Heart right ventricle (tissue), 16 donors: Measurements from ENCODE around the gene DCBLD2. TPM values are rescaled to one million over a fixed set of nuclear protein-coding genes. Genes with fewer than 3 reads are reported as not detected.

Experiments
- ATAC-seq, 8 donors: fragments of 200-7000 bp; cut with Tn5 transposase; one replicate each; pipeline ENCODE4 v1.9.1; 2020; ENCODE audit warnings: mild to moderate bottlenecking in 8 of 8, moderate library complexity in 8 of 8, moderate number of reproducible peaks in 1 of 8
- DNase-seq, 2 donors: peaks; one replicate each; pipeline ENCODE4 v3.0.0-alpha.2; 2020
- H3K27ac ChIP-seq, 10 donors: fragments of 200-600 bp; sonication (generic) in 2 of 10; one replicate each; pipeline versions ENCODE4 v1.5.0 to v1.8.0; 2020 to 2022; ENCODE audit warnings: mild to moderate bottlenecking in 3 of 10
- H3K27me3 ChIP-seq, 7 donors: fragments of 200-600 bp; one replicate each; pipeline ENCODE4 v1.8.0; 2021 to 2022; ENCODE audit warnings: mild to moderate bottlenecking in 2 of 7
- H3K36me3 ChIP-seq, 9 donors: fragments of 200-600 bp; sonication (generic) in 1 of 9; one replicate each; pipeline versions ENCODE4 v1.5.0 to v1.8.0; 2020 to 2022; ENCODE audit warnings: mild to moderate bottlenecking in 2 of 9
- H3K4me1 ChIP-seq, 9 donors: fragments of 200-600 bp; sonication (generic) in 1 of 9; one replicate each; pipeline versions ENCODE4 v1.5.0 to v1.8.0; 2020 to 2022; ENCODE audit warnings: mild to moderate bottlenecking in 4 of 9
- H3K4me3 ChIP-seq, 10 donors: fragments of 200-600 bp; sonication (generic) in 2 of 10; one replicate each; pipeline versions ENCODE4 v1.5.0 to v1.8.0; 2020 to 2022; ENCODE audit warnings: mild to moderate bottlenecking in 7 of 10, moderate library complexity in 2 of 10
- H3K9me3 ChIP-seq, 11 donors: fragments of 200-600 bp in 10 of 11; sonication (generic) in 2 of 11; one replicate each; pipeline versions ENCODE4 v1.5.0 to v1.8.0; 2013 to 2022; ENCODE audit warnings: mild to moderate bottlenecking in 2 of 11, control low read depth in 1 of 11, moderate library complexity in 1 of 11
- WGBS, 2 donors: extraction: QIAGEN DNeasy Blood & Tissue Kit; methylation state at CpG; one replicate each; pipeline ENCODE4 v1.1.7; 2013; ENCODE audit warnings: inconsistent platforms in 1 of 2; 5-methylcytosine and 5-hydroxymethylcytosine counted together
- intact Hi-C, 10 donors: fragments of 100-400 bp; cut with DNase I; formaldehyde crosslinking; loops; one replicate each; pipeline versions ENCODE4 v1.11.1 to v1.14.2; 2022
- polyA plus RNA-seq, 2 donors: library from polyadenylated mRNA; stranded (reverse); fragments of 200-250 nt; gene quantifications; one replicate each; pipeline ENCODE4 v1.2.3, GENCODE V29; 2013
- total RNA-seq, 10 donors: library from RNA; stranded (reverse); fragmentation: NEBNext Ultra II Directional in 3 of 10; extraction: Animal tissue kit (Norgen Biotek cat#: 25700) in 3 of 10; gene quantifications; one replicate each; pipeline versions ENCODE4 v1.2.1 to v1.2.4, GENCODE V29; 2021 to 2023
- TF ChIP-seq, protein P1 (sequence below), 9 donors: fragments of 200-600 bp; sonication (generic) in 2 of 9; IDR thresholded peaks; one replicate each; pipeline versions ENCODE4 v1.5.0 to v1.8.0; 2021 to 2022; ENCODE audit warnings: antibody characterized with exemption in 9 of 9, mild to moderate bottlenecking in 5 of 9, moderate library complexity in 1 of 9
- donor health status: Arrhythmogenic right ventricular cardiomyopathy.
- donor health status: ischemic (EF 13 %, LVEDD 7.1; RV severe dilation, severe dysfunction).
- donor health status: healthy with polysubstance abuse.
- donor health status: DM: no; HTN: yes; CAD: no.
- donor health status: DM: no; HTN: no; CAD: no.
- donor health status: ischemic (EF 25% LVEDD 6.9; RV normal size, moderate dysfunction).
- donor health status: ischemic (EF 25% LVEDD 5.7; RV mildly dilated, moderate dysfunction).
- donor health status: healthy.
- donor health status: DM: yes; HTN: yes; CAD: no.
- donor health status: Ischemic cardiomyopathy.
- donor health status: ischemic (EF 35%, LVEDD 5.7; RV mildly dilated, moderate dysfunction).
- donor health status: nonischemic (EF 11% LVEDD 7.7; RV severe dilation, severe dysfunction).
- donor health status: DM: yes; HTN: yes; CAD: no.
- donor health status: PGD.
- donor health status: ischemic (EF 29% LVEDD 5.4; RV normal size, mild dysfunction).
- donor health status: nonischemic (EF 23%, LVEDD 6.1; RV moderate dilation, normal function).

Gene DCBLD2
- total and polyA plus RNA-seq, 12 donors = 11.9 to 97.4 (median 40.5) TPM

DNA sequence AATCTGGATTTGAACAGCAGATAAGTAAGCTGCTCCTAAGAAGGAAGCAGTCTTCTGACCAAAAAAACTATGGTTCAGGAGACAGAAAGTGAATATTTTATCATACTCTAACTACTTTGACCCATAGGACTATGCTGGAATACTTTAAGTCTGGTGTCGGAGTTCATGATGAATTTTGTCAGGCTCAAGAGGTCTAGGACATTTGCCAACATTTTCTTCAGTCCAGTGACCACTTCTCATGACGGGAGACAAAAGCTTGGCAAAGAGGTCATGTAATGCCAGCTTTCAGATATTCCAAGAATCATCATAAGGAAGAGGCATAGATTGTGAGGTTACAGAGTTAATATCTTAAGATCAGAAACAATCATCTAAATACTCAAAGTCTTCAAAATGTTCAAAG lies 20.5 kb upstream of the DCBLD2 start:
- DNase-seq = peak in 1 of 2 donors; percentile 23
- intact Hi-C loops = no loop called here
- peak in 6 of 8 donors; percentile 65 to 85 (median 74) for ATAC-seq

DNA sequence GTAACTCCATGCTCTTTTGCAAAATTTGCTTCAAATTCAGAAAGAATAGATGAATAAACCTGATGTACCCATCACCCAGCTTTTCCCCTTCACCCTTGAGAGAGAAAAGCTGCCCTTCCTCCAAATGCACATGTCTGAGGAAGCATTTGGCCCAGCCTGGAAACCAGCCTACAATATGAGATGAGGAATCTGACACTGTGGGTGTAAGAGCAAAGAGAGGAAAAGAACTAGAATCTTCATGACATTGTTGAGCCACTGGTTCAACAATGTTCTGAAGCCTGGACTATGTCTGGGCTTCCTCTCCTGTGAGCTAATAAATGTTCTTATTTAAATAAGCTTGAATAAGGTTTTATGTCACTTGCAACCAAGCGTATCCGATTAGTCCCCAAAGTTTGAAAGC lies 18.7 kb upstream of the DCBLD2 start:
- WGBS, 2 donors = 97 to 100% methylated on average over 2 of the region's 2 CpGs

More for the DNA sequence above, 20.5 kb upstream of the DCBLD2 start:
- 43 to 49% methylated on average over 2 of the region's 2 CpGs for WGBS, 2 donors
- peak overlapping the region in 5 of 10 donors; percentile 36 to 77 (median 48) for H3K27ac ChIP-seq
- no peak overlapping the region for H3K4me3 ChIP-seq
- no peaks in the 10 kb centered on the region for H3K27me3 ChIP-seq
- H3K4me1 ChIP-seq = peaks cover 0 to 16% (median 0%) of the 10 kb centered on the region in 9 donors
- TF ChIP-seq, protein P1, sequence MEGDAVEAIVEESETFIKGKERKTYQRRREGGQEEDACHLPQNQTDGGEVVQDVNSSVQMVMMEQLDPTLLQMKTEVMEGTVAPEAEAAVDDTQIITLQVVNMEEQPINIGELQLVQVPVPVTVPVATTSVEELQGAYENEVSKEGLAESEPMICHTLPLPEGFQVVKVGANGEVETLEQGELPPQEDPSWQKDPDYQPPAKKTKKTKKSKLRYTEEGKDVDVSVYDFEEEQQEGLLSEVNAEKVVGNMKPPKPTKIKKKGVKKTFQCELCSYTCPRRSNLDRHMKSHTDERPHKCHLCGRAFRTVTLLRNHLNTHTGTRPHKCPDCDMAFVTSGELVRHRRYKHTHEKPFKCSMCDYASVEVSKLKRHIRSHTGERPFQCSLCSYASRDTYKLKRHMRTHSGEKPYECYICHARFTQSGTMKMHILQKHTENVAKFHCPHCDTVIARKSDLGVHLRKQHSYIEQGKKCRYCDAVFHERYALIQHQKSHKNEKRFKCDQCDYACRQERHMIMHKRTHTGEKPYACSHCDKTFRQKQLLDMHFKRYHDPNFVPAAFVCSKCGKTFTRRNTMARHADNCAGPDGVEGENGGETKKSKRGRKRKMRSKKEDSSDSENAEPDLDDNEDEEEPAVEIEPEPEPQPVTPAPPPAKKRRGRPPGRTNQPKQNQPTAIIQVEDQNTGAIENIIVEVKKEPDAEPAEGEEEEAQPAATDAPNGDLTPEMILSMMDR (IDR thresholded peaks at IDR 0.05) = no peak
- H3K9me3 ChIP-seq = no peaks in the 10 kb centered on the region
- H3K36me3 ChIP-seq = no peaks in the 10 kb centered on the region

DNA sequence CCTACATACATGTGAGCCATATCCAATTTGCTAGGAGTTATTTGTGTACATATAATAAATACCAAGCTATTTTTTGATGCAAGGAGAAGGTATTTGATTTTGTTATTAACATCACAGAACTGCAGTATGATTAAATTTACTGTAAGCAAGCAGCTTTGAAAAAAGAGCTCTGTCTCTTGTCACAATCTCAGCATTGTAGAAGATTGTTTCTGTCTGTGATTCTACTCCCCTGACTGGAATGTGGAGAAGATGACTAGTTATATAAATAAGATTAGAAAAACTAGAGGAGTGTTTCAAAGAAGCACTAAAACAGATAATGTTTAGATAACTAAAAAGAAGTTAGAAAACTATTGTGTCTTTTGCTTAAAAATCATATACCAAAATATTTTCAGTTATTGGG lies 17.1 kb upstream of the DCBLD2 start:
- intact Hi-C loops = no loop called here
- Histone ChIP-seq H3K27ac (no peak overlapping the region), H3K4me3 (no peak overlapping the region)

More for the DNA sequence above, 18.7 kb upstream of the DCBLD2 start:
- no peak overlapping the region for H3K4me3 ChIP-seq
- H3K9me3 ChIP-seq = no peaks in the 10 kb centered on the region
- ATAC-seq (no peak), DNase-seq (no peak)
- intact Hi-C loops = no loop called here
- no peak overlapping the region for H3K27ac ChIP-seq
- H3K4me1 ChIP-seq = peaks cover 0 to 16% (median 0%) of the 10 kb centered on the region in 9 donors
- H3K36me3 ChIP-seq = no peaks in the 10 kb centered on the region
- TF ChIP-seq, protein P1 (IDR thresholded peaks at IDR 0.05) = no peak
- no peaks in the 10 kb centered on the region for H3K27me3 ChIP-seq

DNA sequence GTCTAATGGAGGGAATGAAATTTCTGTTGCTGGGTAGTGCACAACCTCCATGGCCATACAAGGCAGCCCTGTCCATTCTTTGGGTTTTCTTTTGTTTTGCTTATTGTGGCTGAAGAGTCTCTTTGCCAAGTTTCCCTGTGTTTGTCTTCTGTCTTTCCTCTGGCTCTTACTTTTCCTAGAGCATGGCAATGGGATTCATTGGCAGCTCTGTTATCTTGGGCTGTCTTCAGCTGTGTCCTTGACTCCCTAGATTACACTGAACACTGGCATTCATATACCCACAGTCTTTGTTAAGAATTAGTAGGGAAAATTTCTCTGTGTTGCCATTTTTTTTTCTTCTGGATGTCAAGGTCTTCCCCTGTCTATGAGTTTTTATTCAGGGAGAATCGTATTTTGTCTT lies 16.1 kb upstream of the DCBLD2 start:
- Histone ChIP-seq H3K36me3 (no peaks in the 10 kb centered on the region), H3K9me3 (no peaks in the 10 kb centered on the region), H3K4me1 (peaks cover 0 to 10% (median 0%) of the 10 kb centered on the region in 9 donors), H3K4me3 (no peak overlapping the region), H3K27me3 (no peaks in the 10 kb centered on the region), H3K27ac (peak overlapping the region in 1 of 10 donors; percentile 7)
- ATAC-seq (peak in 3 of 8 donors; percentile 49 to 68 (median 62)), DNase-seq (no peak)
- intact Hi-C loops = no loop called here
- TF ChIP-seq, protein P1 (IDR thresholded peaks at IDR 0.05) = no peak
- WGBS, 2 donors = 78 to 89% methylated on average over 1 of the region's 1 CpG

More for the DNA sequence above, 17.1 kb upstream of the DCBLD2 start:
- Histone ChIP-seq H3K36me3 (no peaks in the 10 kb centered on the region), H3K9me3 (no peaks in the 10 kb centered on the region), H3K27me3 (no peaks in the 10 kb centered on the region), H3K4me1 (peaks cover 0 to 16% (median 0%) of the 10 kb centered on the region in 9 donors)
- ATAC-seq (no peak), DNase-seq (no peak)
- TF ChIP-seq, protein P1 (IDR thresholded peaks at IDR 0.05) = no peak
